Esophagus (tissue), 2 donors: ENCODE measurements around the gene CRYBB1. TPM values are rescaled to one million over a fixed set of nuclear protein-coding genes. Genes with fewer than 3 reads are reported as not detected.

Experiments used
- H3K27ac ChIP-seq, 2 donors: one replicate each; pipeline ENCODE4 v1.5.1; 2013; ENCODE audit warnings: low read depth in 2 of 2, mild to moderate bottlenecking in 2 of 2, inconsistent platforms in 1 of 2, low read length in 1 of 2, moderate library complexity in 1 of 2
- H3K27me3 ChIP-seq, 2 donors: one replicate each; pipeline ENCODE4 v1.6.1; 2013; ENCODE audit warnings: low read length in 2 of 2, control low read depth in 1 of 2, mild to moderate bottlenecking in 1 of 2; ENCODE audit not compliant: insufficient read depth in 2 of 2, control insufficient read depth in 1 of 2
- H3K36me3 ChIP-seq, 2 donors: one replicate each; pipeline ENCODE4 v1.6.1; 2013; ENCODE audit warnings: low read length in 1 of 2; ENCODE audit not compliant: control insufficient read depth in 2 of 2, insufficient read depth in 2 of 2
- H3K4me1 ChIP-seq, 2 donors: one replicate each; pipeline ENCODE4 v1.6.1; 2013; ENCODE audit warnings: low read length in 1 of 2; ENCODE audit not compliant: control insufficient read depth in 2 of 2, insufficient read depth in 2 of 2
- H3K4me3 ChIP-seq, 2 donors: one replicate each; pipeline ENCODE4 v1.5.1; 2013; ENCODE audit warnings: low read length in 2 of 2, mild to moderate bottlenecking in 2 of 2, low read depth in 1 of 2, moderate library complexity in 1 of 2
- H3K9me3 ChIP-seq, 2 donors: one replicate each; pipeline ENCODE4 v1.6.1; 2013; ENCODE audit warnings: mild to moderate bottlenecking in 2 of 2, low read depth in 1 of 2, low read length in 1 of 2, moderate library complexity in 1 of 2; ENCODE audit not compliant: control insufficient read depth in 2 of 2, insufficient read depth in 1 of 2
- WGBS, 2 donors: extraction: QIAGEN DNeasy Blood & Tissue Kit; methylation state at CpG; one replicate each; pipeline ENCODE4 v1.1.7; 2013; 5-methylcytosine and 5-hydroxymethylcytosine counted together
- polyA plus RNA-seq, 2 donors: library from polyadenylated mRNA; stranded (reverse); fragments of 200-250 nt; gene quantifications; one replicate each; pipeline ENCODE4 v1.2.3, GENCODE V29; 2013
- donor health status: healthy with polysubstance abuse.
- donor health status: Bipolar disorder and iron deficiency.

CRYBB1 gene
- polyA plus RNA-seq, 2 donors: 0.04 to 0.14 TPM

DNA sequence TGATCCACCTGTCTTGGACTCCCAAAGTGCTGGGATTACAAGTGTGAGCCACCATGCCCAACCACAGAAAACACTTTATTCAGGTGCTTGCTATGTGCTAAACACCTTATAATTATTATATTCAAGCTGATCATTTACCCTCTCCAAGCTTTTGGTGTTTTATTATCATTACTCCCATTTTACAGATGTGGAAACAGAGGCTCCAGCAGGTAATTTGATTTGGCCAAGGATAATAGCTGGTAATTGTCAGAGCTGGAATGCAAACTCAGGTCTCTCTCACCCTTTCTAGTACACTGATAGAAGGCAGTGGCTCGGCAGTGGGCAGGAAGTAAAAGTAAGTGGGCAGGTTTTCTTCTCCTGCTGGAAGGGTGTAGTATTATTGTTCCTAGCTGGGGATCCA lies 24.1 kb downstream of the CRYBB1 start:
- H3K4me3 ChIP-seq: no peak overlapping the region
- H3K4me1 ChIP-seq: peaks cover 6 to 8% of the 10 kb centered on the region in 2 donors
- no peaks in the 10 kb centered on the region for H3K36me3 ChIP-seq
- H3K27ac ChIP-seq: no peak overlapping the region
- H3K9me3 ChIP-seq: no peaks in the 10 kb centered on the region
- WGBS, 2 donors: 33 to 60% methylated on average over 1 of the region's 1 CpG
- H3K27me3 ChIP-seq: no peaks in the 10 kb centered on the region

DNA sequence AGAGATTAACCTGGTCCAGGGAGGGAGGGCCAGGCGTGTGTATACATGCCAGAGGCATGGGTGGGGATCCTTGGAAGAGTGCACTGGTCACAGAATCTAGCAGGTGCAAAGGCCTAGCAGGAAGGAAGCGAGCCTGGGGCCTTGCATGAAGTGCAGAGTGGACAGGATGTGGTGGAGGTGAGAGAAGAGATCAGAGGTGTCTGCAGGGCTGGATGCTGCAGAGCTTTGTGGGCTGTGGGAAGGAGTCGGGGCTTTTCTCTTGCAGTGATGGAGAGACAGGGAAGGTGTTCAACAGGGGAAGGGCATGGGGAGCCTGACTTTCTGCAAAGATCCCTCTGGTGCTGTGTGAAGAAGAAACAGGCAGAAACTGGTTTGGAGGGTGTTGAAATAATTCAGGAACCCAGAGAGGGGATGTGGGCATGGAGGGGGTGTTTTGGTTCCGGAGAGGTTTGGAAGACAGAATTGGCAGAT lies 25.4 kb downstream of the CRYBB1 start:
- H3K27me3 ChIP-seq: no peaks in the 10 kb centered on the region
- peaks cover 6 to 8% of the 10 kb centered on the region in 2 donors for H3K4me1 ChIP-seq
- no peak overlapping the region for H3K4me3 ChIP-seq
- H3K27ac ChIP-seq: peak overlapping the region in 1 of 2 donors; percentile 4
- 48 to 57% methylated on average over 4 of the region's 4 CpGs for WGBS, 2 donors
- no peaks in the 10 kb centered on the region for H3K9me3 ChIP-seq
- no peaks in the 10 kb centered on the region for H3K36me3 ChIP-seq

DNA sequence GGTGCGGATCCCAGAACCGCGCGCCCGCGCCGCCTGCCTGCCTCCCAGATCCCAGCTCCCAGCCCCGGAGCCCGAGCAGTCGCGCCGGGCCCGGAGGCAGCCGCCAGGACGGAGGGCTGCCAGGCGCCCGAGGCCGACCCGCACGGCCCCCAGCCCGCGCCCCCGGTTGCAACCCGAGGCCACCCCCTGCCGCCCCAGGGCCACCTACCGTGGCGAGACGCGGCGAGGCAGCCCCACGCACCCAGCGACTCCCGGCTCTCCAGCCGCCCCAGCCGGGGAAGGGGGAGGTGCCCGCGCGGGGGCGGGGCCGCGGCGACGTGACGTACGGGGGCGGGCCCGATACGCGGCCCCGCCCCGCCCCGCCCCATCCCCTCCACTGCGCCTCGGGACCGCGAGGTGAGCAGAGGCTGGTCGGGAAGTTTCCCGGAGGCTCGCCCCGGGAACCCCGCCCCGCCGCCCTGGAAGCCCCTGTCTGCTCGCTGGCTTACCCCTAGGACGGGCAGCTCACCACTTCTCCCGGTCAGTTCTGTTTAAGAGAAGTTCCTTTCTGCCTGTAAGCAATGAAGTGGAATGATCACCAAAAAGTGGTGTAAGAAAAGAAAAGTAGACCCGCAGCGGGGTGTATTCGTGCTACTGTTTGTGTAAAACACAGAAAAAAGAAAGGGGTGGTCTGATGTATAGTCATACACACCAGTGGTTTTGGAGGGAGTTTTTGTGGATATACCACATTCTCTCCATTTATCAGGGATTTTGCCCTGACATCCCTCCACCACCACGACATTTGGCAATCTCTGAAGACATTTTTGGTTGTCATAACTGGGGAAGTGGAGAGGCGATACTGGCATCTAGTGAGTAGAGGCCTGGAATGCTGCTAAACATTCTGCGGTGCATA lies 27.7 kb downstream of the CRYBB1 start, which contains the start of gene TPST2:
TPST2 (minus strand) TSS at position 288 of the 892 bp plus-strand sequence. CDS start 48,502 bp downstream, outside the sequence.
- peaks cover 6 to 14% of the 10 kb centered on the region in 2 donors for H3K4me1 ChIP-seq

DNA sequence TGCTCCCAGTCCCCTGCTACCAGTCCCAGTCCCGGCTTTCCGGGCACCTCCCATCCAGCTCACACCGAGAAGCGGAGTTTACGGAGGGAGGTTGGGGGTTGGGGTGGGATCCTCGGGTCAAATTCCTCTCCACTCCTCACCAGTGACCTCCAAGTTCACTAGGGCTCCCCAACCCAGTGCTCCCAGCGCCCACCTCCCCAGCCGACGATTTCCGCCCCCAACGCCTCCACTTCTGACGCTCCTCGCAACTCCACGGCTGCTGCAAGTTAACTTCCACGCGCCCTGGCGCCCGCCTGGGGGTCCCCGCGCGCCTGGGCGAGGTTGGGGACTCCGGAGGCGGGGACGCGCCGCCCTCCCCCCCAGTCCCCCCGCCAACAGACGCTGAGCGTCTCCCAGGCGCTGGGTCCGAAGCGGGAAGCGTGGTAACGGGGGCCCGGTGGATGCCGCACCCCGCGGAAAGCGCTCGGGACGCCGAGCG lies 28.4 kb downstream of the CRYBB1 start:
- peaks cover 6 to 14% of the 10 kb centered on the region in 2 donors for H3K4me1 ChIP-seq
- no peaks in the 10 kb centered on the region for H3K27me3 ChIP-seq
- peak overlapping the region; percentile 80 to 89 for H3K4me3 ChIP-seq
- WGBS, 2 donors: 0 to 1% methylated on average over 31 to 44 of the region's 44 CpGs
- H3K36me3 ChIP-seq: no peaks in the 10 kb centered on the region
- peak overlapping the region; percentile 75 to 83 for H3K27ac ChIP-seq
- no peaks in the 10 kb centered on the region for H3K9me3 ChIP-seq

More for the DNA sequence above, 27.7 kb downstream of the CRYBB1 start, which contains the start of gene TPST2:
- WGBS, 2 donors: 1% methylated on average over 52 to 72 of the region's 72 CpGs
- Histone ChIP-seq H3K36me3 (no peaks in the 10 kb centered on the region), H3K9me3 (no peaks in the 10 kb centered on the region), H3K4me3 (peak within 1 kb of the TSS; percentile 80 to 89), H3K27ac (peak within 1 kb of the TSS; percentile 78 to 83), H3K27me3 (no peaks in the 10 kb centered on the region)

DNA sequence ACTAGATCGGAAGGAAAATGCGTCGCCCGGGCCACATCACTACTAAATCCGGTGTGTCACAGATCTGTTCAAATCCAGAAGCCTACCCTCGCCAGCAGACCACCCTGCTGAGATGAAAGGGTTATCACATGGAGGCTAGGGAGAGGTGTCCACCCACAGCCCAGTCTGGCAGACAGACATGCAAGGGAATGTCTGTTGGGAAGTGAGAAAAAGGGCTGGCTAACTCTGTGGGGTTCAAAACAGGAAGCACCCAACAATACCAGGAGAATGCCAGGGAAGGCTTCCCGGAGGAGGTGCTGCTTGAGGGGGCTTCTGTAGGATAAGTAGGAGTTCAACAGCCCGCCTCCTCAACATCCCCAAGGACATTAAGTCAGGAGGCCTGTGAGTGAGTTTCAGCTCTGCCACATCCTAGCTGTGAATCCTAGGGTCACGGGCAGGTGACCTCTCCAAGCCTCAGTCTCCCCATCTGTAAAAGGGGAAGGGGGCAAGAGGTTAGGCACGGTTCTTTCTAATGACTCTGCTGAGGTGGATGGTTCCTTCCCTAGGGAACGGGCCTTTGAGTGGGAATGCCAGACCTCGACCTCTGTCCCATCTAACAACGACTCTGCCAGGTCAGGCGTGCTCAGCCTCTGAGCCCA lies 29.0 kb downstream of the CRYBB1 start:
- Histone ChIP-seq H3K27ac (no peak overlapping the region), H3K36me3 (no peaks in the 10 kb centered on the region), H3K9me3 (no peaks in the 10 kb centered on the region), H3K4me3 (peak overlapping the region; percentile 80 to 89), H3K4me1 (peaks cover 6 to 14% of the 10 kb centered on the region in 2 donors), H3K27me3 (no peaks in the 10 kb centered on the region)
- WGBS, 2 donors: 53 to 61% methylated on average over 14 of the region's 14 CpGs

GRCh38 chr22:26587991-26588613 lies 29.7 kb downstream of the CRYBB1 start:
- no peaks in the 10 kb centered on the region for H3K9me3 ChIP-seq
- no peak overlapping the region for H3K4me3 ChIP-seq
- no peak overlapping the region for H3K27ac ChIP-seq
- 90% methylated on average over 4 of the region's 4 CpGs for WGBS, 2 donors
- H3K36me3 ChIP-seq: no peaks in the 10 kb centered on the region
- H3K4me1 ChIP-seq: peaks cover 6 to 14% of the 10 kb centered on the region in 2 donors
- H3K27me3 ChIP-seq: no peaks in the 10 kb centered on the region

- 65 to 73% methylated on average over 10 to 11 of the region's 11 CpGs for WGBS, 2 donors
- Histone ChIP-seq H3K27me3 (no peaks in the 10 kb centered on the region), H3K36me3 (no peaks in the 10 kb centered on the region), H3K4me1 (peaks cover 0 to 8% of the 10 kb centered on the region in 2 donors), H3K9me3 (no peaks in the 10 kb centered on the region), H3K27ac (peak overlapping the region in 1 of 2 donors; percentile 26), H3K4me3 (no peak overlapping the region)
Observed at GRCh38 chr22:26586556-26587325, 31.1 kb downstream of the CRYBB1 start.

- Histone ChIP-seq H3K9me3 (no peaks in the 10 kb centered on the region), H3K4me1 (peaks cover 0 to 8% of the 10 kb centered on the region in 2 donors), H3K36me3 (no peaks in the 10 kb centered on the region), H3K27ac (no peak overlapping the region), H3K27me3 (no peaks in the 10 kb centered on the region), H3K4me3 (no peak overlapping the region)
- WGBS, 2 donors: 40 to 58% methylated on average over 11 of the region's 11 CpGs
Observed at GRCh38 chr22:26585104-26585790, 32.6 kb downstream of the CRYBB1 start.
